HG03045 (cell line): ENCODE measurements around the gene C20orf144.
A peak's percentile ranks its signal among the peaks of the same experiment; 100 is the strongest.

Experiments
- ATAC-seq: cut with Tn5 transposase; IDR thresholded peaks from one replicate; pipeline ENCODE4 v1.9.1; 2021; ENCODE audit warnings: mild to moderate bottlenecking, moderate library complexity; ENCODE audit not compliant: unreplicated experiment

C20orf144 gene

GRCh38 chr20:33676121-33676520 lies 14.0 kb downstream of the C20orf144 start:
- ATAC-seq, result no peak

GRCh38 chr20:33676652-33677645 lies 14.8 kb downstream of the C20orf144 start:
- no peak for ATAC-seq

GRCh38 chr20:33677991-33678702 lies 16.0 kb downstream of the C20orf144 start:
- ATAC-seq, result no peak

- ATAC-seq, result no peak
Measured at GRCh38 chr20:33679758-33680485, 17.8 kb downstream of the C20orf144 start.

- ATAC-seq, result no peak
Measured at GRCh38 chr20:33680686-33681085, 18.6 kb downstream of the C20orf144 start.

- ATAC-seq, result no peak
Measured at GRCh38 chr20:33681288-33681687, 19.2 kb downstream of the C20orf144 start.

GRCh38 chr20:33681728-33682353 lies 19.7 kb downstream of the C20orf144 start:
- ATAC-seq, result no peak

- ATAC-seq, result no peak
Measured at GRCh38 chr20:33684533-33685327, 22.6 kb downstream of the C20orf144 start.

GRCh38 chr20:33685328-33686099 lies 23.4 kb downstream of the C20orf144 start:
- ATAC-seq, result peak; percentile 35

GRCh38 chr20:33686100-33686983 lies 24.2 kb downstream of the C20orf144 start, which contains the start of gene E2F1:
Gene E2F1, minus strand, starts transcription at chr20:33686385. Its CDS starts 121 bp downstream, at chr20:33686264.
- ATAC-seq, result peak; percentile 83

GRCh38 chr20:33686984-33687366 lies 24.8 kb downstream of the C20orf144 start:
- ATAC-seq, result no peak

GRCh38 chr20:33687370-33687915 lies 25.3 kb downstream of the C20orf144 start:
- ATAC-seq, result no peak

- no peak for ATAC-seq
Measured at GRCh38 chr20:33687993-33688937, 26.1 kb downstream of the C20orf144 start.

- no peak for ATAC-seq
Measured at GRCh38 chr20:33688938-33689424, 26.9 kb downstream of the C20orf144 start.

GRCh38 chr20:33689493-33689892 lies 27.4 kb downstream of the C20orf144 start:
- ATAC-seq, result no peak

GRCh38 chr20:33689973-33690372 lies 27.8 kb downstream of the C20orf144 start:
- no peak for ATAC-seq
